Measurements from ENCODE around the gene SPDEF.

Gene SPDEF

GRCh38 chr6:34526241-34526972 lies 29.7 kb downstream of the SPDEF start:
- no peak for DNase-seq

GRCh38 chr6:34525431-34526175 lies 30.5 kb downstream of the SPDEF start:
- DNase-seq, result no peak

GRCh38 chr6:34524971-34525370 lies 31.2 kb downstream of the SPDEF start:
- no peak for DNase-seq

GRCh38 chr6:34524499-34524898 lies 31.6 kb downstream of the SPDEF start:
- no peak for DNase-seq

- DNase-seq, result no peak
These were observed 32.5 kb downstream of the SPDEF start for GRCh38 chr6:34523441-34524206.

- DNase-seq, result no peak
These were observed 33.4 kb downstream of the SPDEF start for GRCh38 chr6:34522761-34523160.

GRCh38 chr6:34521463-34522285 lies 34.5 kb downstream of the SPDEF start:
- DNase-seq, result no peak

GRCh38 chr6:34520645-34521462 lies 35.3 kb downstream of the SPDEF start:
- no peak for DNase-seq

- DNase-seq, result no peak
These were observed 36.0 kb downstream of the SPDEF start for GRCh38 chr6:34519971-34520644.

- DNase-seq, result no peak
These were observed 37.3 kb downstream of the SPDEF start for GRCh38 chr6:34518669-34519365.

- DNase-seq, result no peak
These were observed 38.2 kb downstream of the SPDEF start for GRCh38 chr6:34517966-34518365.

GRCh38 chr6:34517461-34517881 lies 38.7 kb downstream of the SPDEF start:
- DNase-seq, result no peak

GRCh38 chr6:34516391-34517324 lies 39.5 kb downstream of the SPDEF start:
- no peak for DNase-seq

GRCh38 chr6:34515473-34516387 lies 40.4 kb downstream of the SPDEF start:
- no peak for DNase-seq

- DNase-seq, result no peak
These were observed 41.3 kb downstream of the SPDEF start for GRCh38 chr6:34514593-34515472.

- no peak for DNase-seq
These were observed 42.0 kb downstream of the SPDEF start for GRCh38 chr6:34514112-34514511.

- no peak for DNase-seq
These were observed 42.5 kb downstream of the SPDEF start for GRCh38 chr6:34513646-34514045.
